K562 (cell line): ENCODE results near the gene RPL19. TPM values are rescaled to one million over a fixed set of nuclear protein-coding genes. Genes with fewer than 3 reads are reported as not detected.

ENCODE experiments used
- CREB3 ChIP-seq: fragments of 450-650 bp; conservative IDR thresholded peaks from 2 replicates; pipeline ENCODE4 v1.6.1; 2016; ENCODE audit warnings: missing genetic modification characterization, low read depth, mild to moderate bottlenecking, missing compliant biosample characterization, moderate library complexity
- ELK1 ChIP-seq: sonication (generic); formaldehyde crosslinking; IDR thresholded peaks from 2 replicates; pipeline ENCODE4 v1.8.1; 2022; ENCODE audit warnings: missing genetic modification reagents
- EWSR1 ChIP-seq: fragments of 450-650 bp; IDR thresholded peaks from 2 replicates; pipeline ENCODE4 v1.6.1; 2018; ENCODE audit warnings: borderline replicate concordance, mild to moderate bottlenecking, low read depth, moderate library complexity; ENCODE audit not compliant: partially characterized antibody
- HNRNPH1 ChIP-seq: fragments of 200-400 bp; formaldehyde crosslinking; optimal IDR thresholded peaks from 2 replicates; pipeline ENCODE3; 2017; ENCODE audit warnings: low read depth, mild to moderate bottlenecking, low read length, moderate library complexity
- KLF6 ChIP-seq: fragments of 250-450 bp; sonication (Bioruptor Pico); IDR thresholded peaks from 2 replicates; pipeline ENCODE4 v1.4.0; 2020; ENCODE audit warnings: mild to moderate bottlenecking, moderate library complexity, borderline replicate concordance
- L3MBTL2 ChIP-seq: fragments of 450-650 bp; IDR thresholded peaks from 2 replicates; pipeline ENCODE4 v1.6.1; 2016; ENCODE audit warnings: mild to moderate bottlenecking, moderate library complexity
- LARP7 ChIP-seq: fragments of 450-650 bp; IDR thresholded peaks from 2 replicates; pipeline ENCODE4 v1.6.1; 2016
- PTRF ChIP-seq: fragments of 450-650 bp; IDR thresholded peaks from 2 replicates; pipeline ENCODE4 v1.6.1; 2016; ENCODE audit warnings: mild to moderate bottlenecking, missing genetic modification characterization, missing compliant biosample characterization
- PYGO2 ChIP-seq: fragments of 450-650 bp; IDR thresholded peaks from 2 replicates; pipeline ENCODE4 v1.6.1; 2016; ENCODE audit warnings: mild to moderate bottlenecking, missing genetic modification characterization, moderate library complexity, missing compliant biosample characterization
- RBM25 ChIP-seq: fragments of 200-400 bp; formaldehyde crosslinking; IDR thresholded peaks from 2 replicates; pipeline ENCODE4 v1.6.1; 2018; ENCODE audit warnings: low read length, low read depth, moderate library complexity; ENCODE audit not compliant: severe bottlenecking
- TEAD4 ChIP-seq, 2 experiments: sonication (generic) in 1 of 2; formaldehyde crosslinking in 1 of 2; IDR thresholded peaks; 2 replicates each; pipeline versions ENCODE4 v1.6.1 to v1.8.0; 2012 to 2022; ENCODE audit warnings: borderline replicate concordance in 1 of 2, inconsistent platforms in 1 of 2, low read length in 1 of 2, mild to moderate bottlenecking in 1 of 2, missing genetic modification reagents in 1 of 2
- THAP7 ChIP-seq: fragments of 250-450 bp; sonication (Bioruptor Pico); IDR thresholded peaks from 2 replicates; pipeline ENCODE4 v1.5.0; 2021
- ZBTB40 ChIP-seq, 2 experiments: fragments of 450-650 bp in 1 of 2; sonication (generic) in 1 of 2; formaldehyde crosslinking in 1 of 2; IDR thresholded peaks; 2 replicates each; pipeline versions ENCODE4 v1.7.1 to v1.9.0; 2016 to 2022; ENCODE audit warnings: inconsistent platforms in 1 of 2, mild to moderate bottlenecking in 1 of 2, missing genetic modification reagents in 1 of 2
- polyA plus RNA-seq, 8 experiments: library from polyadenylated mRNA; depleted of rRNA in 4 of 8; stranded (reverse) in 5 of 8; unstranded in 3 of 8; fragments of >200 nt; fragmentation: Nextera tagmentation in 2 of 8; fragmentation: Illumina TruSeq in 1 of 8; extraction: Ambion mirVana in 2 of 8; extraction: Trizol in 1 of 8; gene quantifications; 2 replicates each; pipeline versions ENCODE4 v1.2.1 to v1.2.3, GENCODE V29; 2011 to 2014; ENCODE audit warnings: inconsistent platforms in 1 of 8, missing spikeins in 1 of 8
- total RNA-seq, 7 experiments: library from RNA; depleted of rRNA in 6 of 7; stranded (reverse); fragments of >200 nt in 6 of 7; fragmentation: Illumina TruSeq in 2 of 7; extraction: Trizol in 2 of 7; gene quantifications; 2 replicates each; pipeline versions ENCODE4 v1.2.1 to v1.2.3, GENCODE V29; 2011 to 2021; ENCODE audit warnings: low replicate concordance in 1 of 7

RPL19 gene
- total and polyA plus RNA-seq, 9 of the 15 experiments (the other 6 are each of a cell fraction or from before 2014, with no cell fraction given) = 2,263 to 4,614 (median 3,727) TPM

GRCh38 chr17:39200070-39200879 is at the start of gene RPL19 (continued):
- TF ChIP-seq ZBTB40 (IDR thresholded peaks at IDR 0.05) (no peak; the same call in 1 of the 2 replicates), ZBTB40 (CRISPR knock-in tag; IDR thresholded peaks at IDR 0.05) (no peak), CREB3 (tag) (no peak), HNRNPH1 (no peak), PTRF (tag) (no peak), L3MBTL2 (peak; percentile 61; the same call in 1 of the 2 replicates), TEAD4 (IDR thresholded peaks at IDR 0.05; ENCODE audit: low read length) (no peak; the same call in 1 of the 2 replicates), TEAD4 (CRISPR knock-in tag; IDR thresholded peaks at IDR 0.05; ENCODE audit: borderline replicate concordance) (no peak), EWSR1 (no peak), THAP7 (CRISPR knock-in tag) (no peak), LARP7 (no peak), RBM25 (no peak), ELK1 (CRISPR knock-in tag) (no peak), PYGO2 (tag) (no peak), KLF6 (CRISPR knock-in tag) (no peak)
